Measurements from ENCODE around the gene WASL. TPM values are rescaled to one million over a fixed set of nuclear protein-coding genes. Genes with fewer than 3 reads are reported as not detected.
"Not testable (repeated sequence)": the region's sequence is repeated elsewhere in the genome, so short reads cannot be mapped to it uniquely, and the experiment has no call there.

Gene WASL
- total RNA-seq, 1 experiment from 2014 or later, result 13.2 TPM

DNA sequence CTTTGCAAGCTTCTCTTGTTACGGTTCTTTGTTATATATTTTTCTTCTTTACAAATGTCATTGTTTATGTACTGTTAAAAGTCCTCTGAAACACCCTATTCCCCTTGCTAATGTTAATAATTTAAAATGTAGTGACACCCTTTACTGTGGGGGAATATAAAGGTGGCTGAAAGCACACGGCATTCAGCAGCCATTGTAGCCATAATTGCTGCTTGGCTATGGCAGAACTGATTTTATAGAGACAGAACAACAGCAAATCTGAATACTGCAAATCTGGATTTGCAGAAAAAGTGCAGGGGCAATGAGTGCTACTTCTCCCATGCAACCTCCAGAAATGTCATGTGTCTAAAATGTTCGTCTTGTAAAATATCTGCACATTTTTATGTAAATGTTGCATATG is 3.7 kb upstream of the WASL start:
- DNase-seq, result no peak
- no peak overlapping the region for H3K4me3 ChIP-seq (ENCODE audit: insufficient read depth, low read depth, low read length)

DNA sequence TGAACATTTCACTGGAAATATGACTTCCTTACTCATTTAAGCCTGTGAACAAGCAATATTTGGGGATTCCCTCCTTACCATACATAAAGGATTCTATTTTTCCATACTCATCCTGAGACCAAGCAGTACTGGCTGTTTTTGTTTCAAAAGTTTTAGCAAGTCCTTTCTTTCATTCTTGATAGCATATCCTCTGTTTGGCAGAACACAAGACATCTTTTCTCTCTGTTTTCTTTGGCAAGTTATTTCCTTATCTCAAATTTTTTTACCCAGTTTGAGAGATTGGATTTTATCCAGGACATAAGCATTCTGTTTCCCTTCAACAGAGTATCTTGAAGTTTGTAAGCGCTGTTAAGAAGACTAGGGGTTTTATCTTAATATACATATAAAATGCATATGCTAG is 3.0 kb upstream of the WASL start:
- H3K4me3 ChIP-seq (ENCODE audit: insufficient read depth, low read depth, low read length), result no peak overlapping the region
- no peak for DNase-seq
- H3K27me3 ChIP-seq (ENCODE audit: control insufficient read depth, insufficient read depth, low read length), result no peaks in the 10 kb centered on the region
- H3K36me3 ChIP-seq (replicated peaks; ENCODE audit: control insufficient read depth, insufficient read depth, low read length), result no peaks in the 10 kb centered on the region

More for the DNA sequence above, 3.7 kb upstream of the WASL start:
- H3K27me3 ChIP-seq (ENCODE audit: control insufficient read depth, insufficient read depth, low read length), result no peaks in the 10 kb centered on the region
- H3K36me3 ChIP-seq (replicated peaks; ENCODE audit: control insufficient read depth, insufficient read depth, low read length), result no peaks in the 10 kb centered on the region

DNA sequence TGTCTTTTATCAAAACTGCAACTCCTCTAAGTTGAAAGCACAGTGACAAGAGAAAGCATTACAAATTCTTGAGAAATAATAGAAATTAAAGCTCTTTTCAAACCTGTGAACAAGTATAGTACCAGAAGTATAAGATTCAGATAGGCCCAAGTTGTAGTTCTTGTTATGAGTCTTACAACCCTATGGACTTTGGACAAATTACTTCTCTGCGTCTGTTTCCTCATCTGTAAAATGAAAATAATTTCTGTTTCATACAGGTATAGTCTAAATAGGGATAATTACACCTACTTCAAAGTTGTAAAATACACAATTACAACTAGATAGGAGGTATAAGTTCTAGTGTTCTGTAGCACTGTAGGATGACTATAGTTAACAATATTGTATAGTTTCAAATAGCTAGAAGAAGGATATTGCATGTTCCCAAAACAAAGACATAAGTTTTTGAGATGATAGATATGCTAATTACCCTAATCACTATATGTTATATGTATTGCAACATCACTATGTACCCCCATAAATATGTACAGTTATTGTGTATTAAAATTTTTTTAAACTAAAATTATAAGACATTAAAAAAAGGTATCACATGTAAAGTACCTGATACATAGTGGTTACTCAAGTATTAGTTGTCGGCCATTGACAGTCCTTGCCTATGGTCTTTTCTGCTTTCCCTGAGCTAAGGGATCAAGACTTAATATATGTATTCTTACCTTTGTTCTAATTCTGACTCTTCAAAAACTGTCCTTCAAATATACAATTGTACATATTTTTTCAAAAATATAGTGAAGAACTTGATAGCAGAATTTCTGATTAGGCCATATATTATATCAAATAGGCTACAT is 1.8 kb upstream of the WASL start:
- H3K27me3 ChIP-seq (ENCODE audit: control insufficient read depth, insufficient read depth, low read length), result no peaks in the 10 kb centered on the region
- H3K4me3 ChIP-seq (ENCODE audit: insufficient read depth, low read depth, low read length), result peak overlapping the region; percentile 88
- no peak for DNase-seq
- no peaks in the 10 kb centered on the region for H3K36me3 ChIP-seq (replicated peaks; ENCODE audit: control insufficient read depth, insufficient read depth, low read length)

DNA sequence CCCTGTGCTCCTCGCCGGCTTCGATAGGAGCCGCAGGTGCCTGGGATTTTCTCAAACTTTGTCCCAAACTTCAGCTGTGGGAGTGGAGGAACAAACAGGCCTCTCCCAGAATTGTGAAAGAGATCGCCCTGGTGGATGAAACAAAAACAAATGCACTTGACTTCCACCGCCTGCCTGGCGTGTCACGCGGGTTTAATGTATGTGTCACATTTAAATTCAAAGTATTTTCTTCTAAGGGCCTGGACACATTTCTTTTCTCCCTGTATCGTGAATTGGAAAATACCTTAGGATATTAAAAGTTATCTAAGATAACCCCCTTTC is 694 bp upstream of the WASL start:
- DNase-seq, result no peak
- H3K36me3 ChIP-seq (replicated peaks; ENCODE audit: control insufficient read depth, insufficient read depth, low read length), result no peaks in the 10 kb centered on the region
- no peaks in the 10 kb centered on the region for H3K27me3 ChIP-seq (ENCODE audit: control insufficient read depth, insufficient read depth, low read length)
- H3K4me3 ChIP-seq (ENCODE audit: insufficient read depth, low read depth, low read length), result peak overlapping the region; percentile 88

DNA sequence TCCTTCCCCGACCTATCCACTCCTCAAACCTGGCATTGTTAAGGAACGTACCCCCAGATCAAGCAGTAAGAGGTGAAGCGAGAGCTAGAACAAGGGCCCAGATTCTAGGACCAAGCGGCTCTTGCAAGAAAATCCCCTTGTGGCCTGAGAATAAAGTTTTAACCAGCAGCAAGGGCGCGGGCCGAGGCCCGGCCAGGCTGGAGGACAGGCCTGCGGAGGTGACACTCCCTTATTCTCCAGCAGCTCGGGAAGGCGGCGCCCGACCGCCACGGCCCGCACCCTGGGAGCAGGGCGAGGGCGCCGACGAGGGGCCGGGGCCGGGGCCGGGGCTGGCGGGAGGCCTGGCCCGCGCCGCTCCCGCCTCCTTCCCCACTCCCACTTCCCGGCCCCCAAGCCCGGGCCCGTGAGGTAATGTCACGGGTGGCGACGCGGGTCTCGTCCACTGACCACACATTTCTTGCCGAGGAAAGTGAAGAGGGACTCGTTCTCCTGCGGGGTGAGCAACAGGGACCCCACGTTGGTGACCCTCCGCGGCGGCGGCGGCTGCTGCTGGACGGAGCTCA is 551 bp downstream of the WASL start:
- peak; percentile 66 for DNase-seq
- H3K27me3 ChIP-seq (ENCODE audit: control insufficient read depth, insufficient read depth, low read length), result no peaks in the 10 kb centered on the region
- H3K36me3 ChIP-seq (replicated peaks; ENCODE audit: control insufficient read depth, insufficient read depth, low read length), result no peaks in the 10 kb centered on the region
- H3K4me3 ChIP-seq (ENCODE audit: insufficient read depth, low read depth, low read length), result peak overlapping the region; percentile 94

DNA sequence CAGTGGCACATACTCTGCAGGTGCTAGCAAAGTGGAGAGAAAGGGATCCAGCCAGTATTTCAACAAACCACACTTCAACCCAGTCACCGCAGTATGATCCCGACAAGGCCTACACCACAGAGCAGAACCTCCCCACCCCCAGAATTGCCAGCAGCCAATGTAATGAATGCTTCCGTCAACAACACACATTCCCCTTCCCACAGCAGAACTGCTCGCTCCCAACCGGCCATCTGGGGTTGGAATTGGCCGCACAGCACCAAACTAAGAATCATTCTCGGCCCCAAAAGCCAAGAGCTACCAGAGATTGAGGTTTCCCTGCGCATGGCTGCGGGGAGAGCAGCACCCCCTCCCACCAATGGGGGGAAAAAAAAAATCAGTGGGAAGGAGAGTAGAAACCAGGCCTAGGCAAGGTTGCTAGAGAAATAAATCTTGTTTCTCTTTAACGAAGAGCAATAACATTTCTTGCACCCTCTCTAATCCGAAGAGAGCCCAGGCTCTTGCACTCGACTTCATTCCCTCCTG is 1.1 kb downstream of the WASL start:
- DNase-seq, result peak; percentile 73
- Histone ChIP-seq H3K36me3 (replicated peaks; ENCODE audit: control insufficient read depth, insufficient read depth, low read length) (no peaks in the 10 kb centered on the region), H3K27me3 (ENCODE audit: control insufficient read depth, insufficient read depth, low read length) (no peaks in the 10 kb centered on the region), H3K4me3 (ENCODE audit: insufficient read depth, low read depth, low read length) (peak overlapping the region; percentile 94)

DNA sequence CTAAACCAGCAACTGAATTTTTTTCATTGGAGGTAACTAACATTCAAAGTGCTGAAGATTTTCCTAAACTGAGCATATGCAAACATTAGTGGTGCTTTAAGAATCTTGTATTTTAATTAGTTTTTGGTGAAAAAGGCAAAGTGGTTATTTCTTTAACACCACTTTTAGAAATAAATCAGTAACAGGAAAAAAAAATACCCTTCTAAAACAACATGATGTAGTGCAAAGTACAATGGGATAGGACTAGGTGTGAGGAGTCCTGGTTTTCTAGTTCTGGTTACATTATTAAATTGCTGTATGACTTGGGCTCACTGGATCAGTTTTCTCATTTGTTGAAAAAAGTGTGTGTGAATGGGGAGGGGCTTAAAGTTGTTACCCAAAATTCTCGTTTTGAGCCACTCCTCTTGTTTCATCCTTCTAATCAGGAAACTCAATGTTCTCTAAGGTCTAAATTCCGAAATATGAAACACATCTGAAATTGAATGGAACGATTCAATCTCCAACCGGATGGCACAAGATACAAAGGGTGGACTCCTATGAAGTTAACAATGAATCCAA is 1.8 kb downstream of the WASL start:
- H3K36me3 ChIP-seq (replicated peaks; ENCODE audit: control insufficient read depth, insufficient read depth, low read length), result no peaks in the 10 kb centered on the region
- no peaks in the 10 kb centered on the region for H3K27me3 ChIP-seq (ENCODE audit: control insufficient read depth, insufficient read depth, low read length)
- H3K4me3 ChIP-seq (ENCODE audit: insufficient read depth, low read depth, low read length), result peak overlapping the region; percentile 94
- DNase-seq, result no peak

DNA sequence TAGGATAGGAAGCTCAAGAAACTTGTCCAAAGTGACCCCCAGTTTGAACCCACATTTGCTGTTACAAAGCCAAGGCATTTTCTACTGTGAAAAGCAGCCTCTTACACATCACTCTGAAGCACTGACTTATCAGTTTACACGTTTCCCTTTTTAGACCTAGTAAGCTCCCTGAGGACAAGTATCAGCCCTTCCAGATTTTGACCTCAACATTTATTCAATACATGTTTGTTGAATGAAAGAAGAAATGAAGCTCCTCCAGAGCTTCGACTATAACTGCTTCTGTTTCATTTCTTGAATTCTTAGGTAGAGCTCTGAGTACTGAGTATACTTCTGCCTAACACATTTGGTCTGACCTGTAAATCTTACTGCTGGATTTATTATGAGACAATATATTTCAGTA is 2.7 kb downstream of the WASL start:
- Histone ChIP-seq H3K27me3 (ENCODE audit: control insufficient read depth, insufficient read depth, low read length) (no peaks in the 10 kb centered on the region), H3K36me3 (replicated peaks; ENCODE audit: control insufficient read depth, insufficient read depth, low read length) (no peaks in the 10 kb centered on the region), H3K4me3 (ENCODE audit: insufficient read depth, low read depth, low read length) (no peak overlapping the region)
- no peak for DNase-seq

DNA sequence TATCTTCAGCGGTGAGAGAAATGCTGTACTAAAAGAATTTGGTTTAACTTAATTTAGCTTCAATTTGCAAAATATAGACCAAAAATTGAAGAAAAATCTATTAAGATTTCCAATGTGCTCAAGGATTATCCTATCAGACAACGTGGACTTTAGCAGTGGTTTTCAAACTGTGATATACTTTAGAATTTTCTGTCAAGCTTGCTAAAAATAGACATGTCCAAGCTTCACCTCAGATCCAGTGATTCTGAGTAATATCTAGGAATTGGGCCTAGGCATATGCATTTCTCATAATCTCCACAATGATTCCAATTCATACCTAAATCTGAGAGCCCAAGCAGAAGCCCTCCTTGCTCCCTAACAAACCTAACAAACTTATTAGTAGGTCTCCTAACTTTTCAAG is 3.4 kb downstream of the WASL start:
- no peaks in the 10 kb centered on the region for H3K27me3 ChIP-seq (ENCODE audit: control insufficient read depth, insufficient read depth, low read length)
- H3K4me3 ChIP-seq (ENCODE audit: insufficient read depth, low read depth, low read length), result no peak overlapping the region
- no peak for DNase-seq
- no peaks in the 10 kb centered on the region for H3K36me3 ChIP-seq (replicated peaks; ENCODE audit: control insufficient read depth, insufficient read depth, low read length)

DNA sequence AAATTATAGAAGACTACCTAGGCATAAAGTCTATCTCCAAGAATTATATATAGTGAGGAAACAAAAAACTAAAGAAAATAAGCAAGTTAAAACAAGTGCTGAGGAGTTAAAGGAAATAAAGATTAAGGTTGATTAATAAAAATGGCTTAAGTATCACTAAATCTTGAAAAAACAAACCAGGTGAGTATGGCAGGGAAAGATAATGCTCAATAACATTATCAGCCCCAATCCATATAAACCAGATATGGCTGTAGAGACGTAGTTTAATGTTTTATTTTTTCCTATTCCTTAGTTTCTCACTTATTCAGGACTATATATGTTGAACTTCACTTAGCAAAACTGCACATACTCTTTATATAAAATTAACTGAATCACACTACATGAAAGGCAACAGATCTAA is 4.4 kb downstream of the WASL start:
- H3K4me3 ChIP-seq (ENCODE audit: insufficient read depth, low read depth, low read length), result no peak overlapping the region
- DNase-seq, result no peak

DNA sequence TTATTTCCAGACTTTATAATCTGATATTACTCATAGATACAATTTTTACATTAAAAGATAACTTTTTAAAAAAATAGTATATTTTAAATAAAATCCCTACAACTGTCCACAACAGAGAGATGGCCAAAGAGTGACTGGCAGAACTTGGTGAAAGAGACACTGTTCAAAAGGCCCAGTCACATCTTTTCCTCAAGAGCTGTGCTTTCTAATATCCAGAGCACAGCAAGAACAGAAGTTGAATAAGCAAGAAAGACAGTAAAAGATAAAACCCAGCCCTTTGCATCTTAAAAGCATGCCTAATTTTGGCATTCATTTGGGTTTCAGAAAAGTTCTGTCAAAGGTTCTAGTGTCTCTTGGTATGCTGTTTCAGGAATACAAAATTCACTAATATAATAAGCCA is 6.9 kb downstream of the WASL start:
- no peak for DNase-seq
- H3K4me3 ChIP-seq (ENCODE audit: insufficient read depth, low read depth, low read length), result no peak overlapping the region
- no peaks in the 10 kb centered on the region for H3K36me3 ChIP-seq (replicated peaks; ENCODE audit: control insufficient read depth, insufficient read depth, low read length)
- H3K27me3 ChIP-seq (ENCODE audit: control insufficient read depth, insufficient read depth, low read length), result no peaks in the 10 kb centered on the region

More for the DNA sequence above, 4.4 kb downstream of the WASL start:
- Histone ChIP-seq H3K27me3 (ENCODE audit: control insufficient read depth, insufficient read depth, low read length) (no peaks in the 10 kb centered on the region), H3K36me3 (replicated peaks; ENCODE audit: control insufficient read depth, insufficient read depth, low read length) (no peaks in the 10 kb centered on the region)

DNA sequence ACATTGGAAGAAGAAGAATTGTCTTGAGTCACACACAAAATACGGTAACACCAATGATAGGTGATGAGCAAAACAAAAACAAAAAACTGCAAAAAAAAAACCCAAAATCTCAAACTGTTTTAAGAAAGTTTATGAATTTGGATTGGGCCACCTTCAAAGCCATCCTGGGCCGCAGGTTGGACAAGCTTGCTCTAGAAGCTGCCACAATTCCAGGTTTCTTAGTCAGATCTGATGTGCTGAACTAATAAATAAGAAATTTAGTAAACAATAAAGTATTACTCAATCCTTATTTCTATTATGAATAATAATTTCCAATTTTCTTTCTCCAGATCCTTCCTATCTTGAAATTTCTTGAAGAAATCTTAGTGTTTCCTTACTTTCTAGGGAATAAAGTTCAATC is 10.0 kb downstream of the WASL start:
- no peaks in the 10 kb centered on the region for H3K27me3 ChIP-seq (ENCODE audit: control insufficient read depth, insufficient read depth, low read length)
- H3K36me3 ChIP-seq (replicated peaks; ENCODE audit: control insufficient read depth, insufficient read depth, low read length), result no peaks in the 10 kb centered on the region
- no peak overlapping the region for H3K4me3 ChIP-seq (ENCODE audit: insufficient read depth, low read depth, low read length)
- no peak for DNase-seq

DNA sequence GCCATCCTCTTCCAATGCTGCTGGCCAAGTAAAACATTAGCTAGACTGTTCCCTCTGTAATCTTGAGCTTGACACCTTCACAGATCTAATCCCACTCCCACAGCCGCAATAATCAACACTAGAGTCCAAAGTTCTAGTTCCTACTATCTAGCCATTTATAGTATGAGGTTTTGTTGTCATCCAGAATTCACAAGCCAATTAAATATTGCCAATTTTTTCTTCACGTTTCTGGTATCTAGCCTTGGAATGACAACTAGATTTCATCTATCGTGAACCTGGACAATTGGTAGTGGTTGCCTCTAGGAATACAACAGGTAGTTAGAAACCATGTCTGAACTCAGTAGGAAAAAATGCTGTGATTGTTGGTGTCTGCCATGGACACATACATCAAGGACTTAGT is 10.4 kb downstream of the WASL start:
- no peak for DNase-seq
- Histone ChIP-seq H3K4me3 (ENCODE audit: insufficient read depth, low read depth, low read length) (no peak overlapping the region), H3K36me3 (replicated peaks; ENCODE audit: control insufficient read depth, insufficient read depth, low read length) (no peaks in the 10 kb centered on the region), H3K27me3 (ENCODE audit: control insufficient read depth, insufficient read depth, low read length) (no peaks in the 10 kb centered on the region)

DNA sequence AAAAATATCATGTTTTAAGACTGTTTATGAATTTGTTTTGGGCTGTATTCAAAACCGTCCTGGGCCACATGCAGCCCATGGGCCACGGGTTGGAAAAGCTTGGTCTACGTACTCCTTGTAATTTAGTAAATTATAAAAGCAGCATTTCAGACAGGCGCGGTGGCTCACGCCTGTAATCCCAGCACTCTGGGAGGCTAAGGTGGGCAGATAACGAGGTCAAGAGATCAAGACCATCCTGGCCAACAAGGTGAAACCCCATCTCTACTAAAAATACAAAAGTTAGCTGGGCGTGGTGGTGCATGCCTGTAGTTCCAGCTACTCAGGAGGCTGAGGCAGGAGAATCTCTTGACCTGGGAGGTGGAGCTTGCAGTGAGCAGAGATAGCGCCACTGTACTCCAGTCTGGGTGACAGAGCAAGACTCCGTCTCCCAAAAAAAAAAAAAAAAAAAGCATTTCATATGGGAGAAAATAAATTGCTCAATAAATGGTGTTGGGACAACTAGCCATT is 11.6 kb downstream of the WASL start:
- not testable (repeated sequence) for H3K27me3 ChIP-seq (ENCODE audit: control insufficient read depth, insufficient read depth, low read length); DNase-seq; H3K36me3 ChIP-seq (replicated peaks; ENCODE audit: control insufficient read depth, insufficient read depth, low read length); H3K4me3 ChIP-seq (ENCODE audit: insufficient read depth, low read depth, low read length)

DNA sequence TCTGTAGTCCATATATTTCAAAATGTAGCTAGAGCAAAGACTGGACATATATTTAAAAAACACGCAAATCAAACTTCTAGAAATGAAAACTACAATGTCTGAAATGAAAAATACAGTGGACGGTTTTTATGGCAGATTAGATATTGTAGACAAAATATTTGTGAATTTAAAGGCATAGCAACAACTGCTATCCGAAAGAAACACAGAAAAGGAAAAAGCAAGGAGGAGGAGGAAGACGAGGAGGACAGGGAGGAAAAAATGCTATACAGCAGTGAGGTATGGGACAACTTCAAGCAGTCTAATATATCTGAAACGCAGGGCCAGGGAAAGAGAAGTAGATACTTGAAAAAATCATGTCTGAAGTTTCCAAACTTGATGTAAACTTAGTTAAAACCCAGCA is 13.3 kb downstream of the WASL start:
- DNase-seq, result no peak
- Histone ChIP-seq H3K4me3 (ENCODE audit: insufficient read depth, low read depth, low read length) (no peak overlapping the region), H3K36me3 (replicated peaks; ENCODE audit: control insufficient read depth, insufficient read depth, low read length) (no peaks in the 10 kb centered on the region), H3K27me3 (ENCODE audit: control insufficient read depth, insufficient read depth, low read length) (no peaks in the 10 kb centered on the region)
